ENCODE measurements around the gene UBA6. TPM values are rescaled to one million over a fixed set of nuclear protein-coding genes. Genes with fewer than 3 reads are reported as not detected.

UBA6 gene
- total and polyA plus RNA-seq, 8 donors, result 2.0 to 253 (median 11.7) TPM

- H3K36me3 ChIP-seq, result peaks cover 13 to 91% (median 76%) of the 10 kb centered on the region in 4 donors
- no peak for TF ChIP-seq POLR2A (IDR thresholded peaks at IDR 0.05)
- no peak for TF ChIP-seq POLR2AphosphoS5 (IDR thresholded peaks at IDR 0.05)
- TF ChIP-seq EP300 (IDR thresholded peaks at IDR 0.05), result no peak
- no peak for TF ChIP-seq CTCF (IDR thresholded peaks at IDR 0.05)
- H3K27me3 ChIP-seq, result no peaks in the 10 kb centered on the region
- no peaks in the 10 kb centered on the region for H3K9me3 ChIP-seq
- 66 to 83% (median 75%) methylated on average over 3 of the region's 3 CpGs for WGBS, 5 donors
- H3K4me3 ChIP-seq, result no peak overlapping the region
- intact Hi-C loops (cut with DNase I; ENCODE audit: low total_unique reads), result no loop called here
- no peak for DNase-seq
- no peaks in the 10 kb centered on the region for H3K4me1 ChIP-seq
- no peak overlapping the region for H3K27ac ChIP-seq
Measured at GRCh38 chr4:67632492-67632891, 68.5 kb downstream of the UBA6 start.

GRCh38 chr4:67624939-67625338 lies 76.0 kb downstream of the UBA6 start:
- peaks cover 8 to 91% (median 78%) of the 10 kb centered on the region in 4 donors for H3K36me3 ChIP-seq
- H3K4me1 ChIP-seq, result no peaks in the 10 kb centered on the region
- H3K27ac ChIP-seq, result no peak overlapping the region
- DNase-seq, result no peak
- H3K9me3 ChIP-seq, result no peaks in the 10 kb centered on the region
- TF ChIP-seq POLR2A (IDR thresholded peaks at IDR 0.05) (no peak), EP300 (IDR thresholded peaks at IDR 0.05) (no peak), POLR2AphosphoS5 (IDR thresholded peaks at IDR 0.05) (no peak), CTCF (IDR thresholded peaks at IDR 0.05) (no peak)
- no peak overlapping the region for H3K4me3 ChIP-seq
- WGBS, 5 donors, result 75 to 88% (median 85%) methylated on average over 3 of the region's 3 CpGs
- H3K27me3 ChIP-seq, result no peaks in the 10 kb centered on the region
- intact Hi-C loops (cut with DNase I; ENCODE audit: low total_unique reads), result no loop called here

GRCh38 chr4:67616478-67616877 lies 84.5 kb downstream of the UBA6 start:
- Histone ChIP-seq H3K9me3 (peaks cover 0 to 6% (median 0%) of the 10 kb centered on the region in 4 donors), H3K27me3 (no peaks in the 10 kb centered on the region), H3K4me3 (no peak overlapping the region), H3K36me3 (peaks cover 5 to 50% (median 49%) of the 10 kb centered on the region in 4 donors), H3K4me1 (no peaks in the 10 kb centered on the region), H3K27ac (no peak overlapping the region)
- TF ChIP-seq POLR2AphosphoS5 (IDR thresholded peaks at IDR 0.05) (no peak), CTCF (IDR thresholded peaks at IDR 0.05) (no peak), POLR2A (IDR thresholded peaks at IDR 0.05) (no peak), EP300 (IDR thresholded peaks at IDR 0.05) (no peak)
- 53 to 84% (median 70%) methylated on average over 1 of the region's 1 CpG for WGBS, 5 donors
- intact Hi-C loops (cut with DNase I; ENCODE audit: low total_unique reads), result no loop called here
- DNase-seq, result peak in 1 of 2 donors; percentile 10

GRCh38 chr4:67615119-67615518 lies 85.8 kb downstream of the UBA6 start:
- WGBS, 5 donors, result 95 to 98% (median 97%) methylated on average over 5 of the region's 5 CpGs
- intact Hi-C loops (cut with DNase I; ENCODE audit: low total_unique reads), result no loop called here

More at GRCh38 chr4:67615119-67615518, 85.8 kb downstream of the UBA6 start:
- peaks cover 0 to 16% (median 2%) of the 10 kb centered on the region in 4 donors for H3K9me3 ChIP-seq
- H3K36me3 ChIP-seq, result peaks cover 3 to 36% (median 35%) of the 10 kb centered on the region in 4 donors
- H3K27ac ChIP-seq, result no peak overlapping the region
- TF ChIP-seq POLR2A (IDR thresholded peaks at IDR 0.05) (no peak), CTCF (IDR thresholded peaks at IDR 0.05) (no peak)
- no peak overlapping the region for H3K4me3 ChIP-seq
- no peaks in the 10 kb centered on the region for H3K27me3 ChIP-seq
- H3K4me1 ChIP-seq, result no peaks in the 10 kb centered on the region
- DNase-seq, result no peak
